GM21423 (cell line): ENCODE measurements around the gene GFRA1.

Experiments
- ATAC-seq: cut with Tn5 transposase; IDR thresholded peaks from one replicate; pipeline ENCODE4 v1.9.1; 2021; ENCODE audit warnings: mild to moderate bottlenecking, moderate library complexity; ENCODE audit not compliant: unreplicated experiment

Gene GFRA1

DNA sequence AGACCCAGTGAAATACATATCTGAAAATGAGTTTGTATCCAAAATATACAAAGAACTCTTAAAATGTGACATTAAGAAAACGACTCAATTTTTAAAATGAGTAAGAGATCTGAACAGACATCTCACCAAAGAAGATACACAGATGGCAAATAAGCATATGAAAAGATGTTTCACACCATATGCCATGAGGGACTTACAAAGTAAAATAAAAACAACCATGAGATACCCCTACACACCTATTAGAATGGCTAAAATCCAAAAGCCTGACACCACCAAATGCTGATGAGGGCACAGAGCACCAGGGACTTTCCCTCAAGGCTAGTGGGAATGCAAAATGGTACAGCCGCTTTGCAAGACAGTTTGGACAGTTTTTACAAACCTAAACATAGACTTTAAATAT, 27.9 kb downstream of the GFRA1 start:
- no peak for ATAC-seq

DNA sequence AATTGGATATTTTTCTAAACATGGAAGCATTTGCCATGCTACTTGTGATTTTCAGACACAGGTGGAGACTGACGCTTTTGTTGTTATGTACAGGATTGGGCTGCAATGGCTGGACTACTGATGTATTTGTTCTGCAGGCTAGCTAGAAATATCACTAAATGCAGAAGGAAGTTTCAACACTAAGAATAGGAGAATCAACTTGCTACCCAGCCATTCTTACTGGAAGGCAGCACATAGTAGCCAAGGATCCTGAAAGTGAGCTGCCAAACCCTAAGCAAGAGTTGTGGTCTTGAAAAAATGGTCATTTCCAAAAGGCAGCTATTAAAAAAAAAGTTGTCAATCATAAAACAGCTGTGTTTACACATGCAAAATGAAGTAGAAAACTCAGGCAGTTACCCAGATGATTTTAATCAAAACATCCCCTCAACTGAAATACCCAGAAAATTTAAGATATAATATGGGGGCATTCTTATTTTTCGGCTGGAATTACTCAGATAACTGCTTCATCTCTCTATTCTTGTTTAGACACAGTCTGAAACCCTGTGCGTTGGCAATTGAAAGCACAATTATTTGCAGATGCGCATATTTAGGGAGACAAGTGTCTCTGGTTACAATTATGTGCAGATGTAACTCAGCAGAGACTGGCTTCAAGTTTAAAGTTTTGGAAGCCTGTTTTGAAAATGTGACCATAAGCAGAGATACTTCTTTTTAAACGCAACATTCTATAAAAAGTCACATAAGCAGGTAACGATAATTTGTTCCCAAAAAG, 31.2 kb downstream of the GFRA1 start:
- ATAC-seq, result no peak

DNA sequence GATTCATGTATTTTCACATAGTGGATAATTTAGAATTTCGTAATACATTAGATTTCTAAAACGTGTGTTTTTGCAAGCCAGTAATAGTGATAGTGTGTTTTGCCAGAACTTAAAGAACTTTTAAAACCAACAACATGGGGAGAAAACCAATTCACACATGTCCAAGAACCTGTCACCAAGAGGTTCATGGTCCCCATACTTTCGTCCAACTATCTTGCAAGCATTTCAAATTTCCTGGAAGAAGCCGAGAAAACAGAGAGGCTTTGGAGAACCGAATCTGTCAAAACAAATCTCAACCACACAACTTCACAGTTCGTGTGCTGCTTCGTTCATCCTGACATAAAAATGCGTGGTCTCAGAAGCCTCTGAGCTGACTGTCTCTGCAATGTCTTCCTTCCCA, 31.9 kb downstream of the GFRA1 start:
- no peak for ATAC-seq

DNA sequence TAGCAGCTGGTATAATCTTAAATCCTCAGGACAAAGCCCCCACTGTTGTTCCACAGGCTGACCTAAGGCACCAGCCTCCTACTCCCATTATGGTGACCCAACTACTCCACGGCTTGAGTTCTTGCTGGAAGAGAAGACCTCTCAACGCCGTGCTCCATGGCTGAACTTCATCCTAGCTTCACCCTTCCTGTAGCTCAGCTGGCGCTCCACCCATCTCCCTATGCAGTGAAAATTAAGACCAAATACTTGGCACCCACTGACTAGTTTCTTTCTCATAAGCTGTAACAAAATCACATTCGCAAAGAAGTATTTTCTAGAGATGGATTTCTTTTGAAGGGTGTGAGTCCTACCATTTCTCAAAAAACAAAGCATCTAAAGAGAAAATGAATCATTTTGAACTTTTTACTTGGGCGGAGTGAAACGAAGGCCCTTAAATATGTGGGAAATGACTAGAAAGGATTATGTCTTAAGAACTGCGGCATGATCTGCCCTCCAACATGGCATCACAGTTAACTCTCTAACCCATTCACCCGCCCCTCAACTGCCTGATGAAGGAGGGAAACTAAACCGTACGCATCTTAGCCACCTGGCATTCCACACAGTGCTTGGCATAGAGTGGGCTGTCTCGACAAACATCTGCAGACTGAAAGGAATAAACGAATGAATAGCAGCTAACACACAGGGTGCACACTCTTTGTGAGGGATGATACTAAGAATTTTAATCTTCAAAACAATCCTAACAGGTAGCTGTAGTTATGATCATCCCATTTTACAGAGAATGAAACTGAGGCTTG, 32.7 kb downstream of the GFRA1 start:
- ATAC-seq, result no peak

DNA sequence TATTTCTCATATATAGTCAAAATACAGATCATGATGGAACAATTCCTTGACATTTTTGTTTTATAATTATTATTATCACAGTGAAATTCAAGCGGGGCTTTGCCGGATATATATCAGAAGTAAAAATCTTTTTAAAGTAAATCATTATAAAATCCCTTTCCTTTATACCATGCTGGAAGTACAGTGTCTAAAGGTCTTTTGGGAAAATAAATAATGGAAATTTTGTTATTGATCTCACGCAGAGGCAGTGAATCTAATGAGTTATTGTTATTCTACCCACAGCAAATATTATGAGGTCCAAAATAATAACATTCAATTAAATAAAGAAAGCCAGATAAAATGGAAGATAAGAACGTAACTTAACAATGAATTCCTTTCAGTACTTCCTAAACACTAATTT, 33.8 kb downstream of the GFRA1 start:
- ATAC-seq, result no peak

DNA sequence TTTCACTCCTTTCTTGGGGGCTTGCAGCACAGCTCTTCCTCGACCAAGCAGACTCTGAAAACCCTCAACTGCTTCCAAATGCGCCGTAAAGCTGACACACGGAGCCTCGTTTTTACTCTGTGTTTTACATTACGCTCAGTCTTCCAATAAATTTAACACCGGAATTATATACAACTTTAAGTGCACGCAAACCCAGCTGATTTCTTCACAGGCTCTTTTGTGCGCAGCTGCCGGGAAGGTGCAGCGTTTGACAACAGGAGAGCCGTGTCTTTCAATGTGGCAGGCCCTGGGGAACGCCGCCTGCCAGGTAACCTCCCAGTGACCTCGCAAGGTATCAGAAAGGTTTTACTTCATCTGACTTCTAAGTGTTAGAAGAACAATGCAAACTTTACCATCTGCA, 35.0 kb downstream of the GFRA1 start:
- ATAC-seq, result no peak

DNA sequence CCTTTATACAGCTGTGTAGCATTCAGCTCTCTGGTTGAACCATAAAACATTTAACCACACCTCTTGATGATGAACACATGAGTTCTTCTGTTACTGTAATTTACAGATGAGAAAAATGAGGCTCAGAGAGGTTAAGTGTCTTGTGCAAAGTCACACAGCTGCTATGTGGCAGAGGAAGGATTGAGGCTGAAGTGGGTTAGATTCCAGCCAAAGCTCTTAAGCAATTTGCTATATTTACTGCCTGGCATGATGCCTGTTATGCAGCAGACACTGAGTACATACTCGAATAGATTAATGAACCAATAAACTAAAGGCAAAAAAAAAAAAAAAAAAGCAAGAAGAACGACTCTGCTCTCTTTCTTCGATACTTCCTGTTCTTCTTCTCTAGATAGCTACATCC, 35.7 kb downstream of the GFRA1 start:
- no peak for ATAC-seq

DNA sequence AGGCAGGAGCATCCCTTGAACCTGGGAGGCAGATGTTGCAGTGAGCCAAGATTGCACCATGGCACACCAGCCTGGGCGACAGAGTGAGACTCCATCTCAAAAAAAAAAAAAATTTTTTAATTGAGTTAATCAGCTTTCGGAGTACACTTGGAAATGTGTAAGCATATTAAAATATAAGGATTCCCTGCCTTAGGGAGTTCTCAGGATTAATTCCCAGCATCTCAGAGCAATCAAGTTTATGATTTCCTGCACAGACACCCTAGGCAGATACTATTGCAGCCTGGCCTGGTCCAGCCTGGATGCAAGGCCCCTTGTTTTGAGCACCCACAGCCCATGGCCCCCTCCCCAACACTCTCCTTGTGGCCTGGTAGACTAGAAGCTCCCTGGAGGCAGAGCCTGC, 39.8 kb downstream of the GFRA1 start:
- ATAC-seq, result no peak

DNA sequence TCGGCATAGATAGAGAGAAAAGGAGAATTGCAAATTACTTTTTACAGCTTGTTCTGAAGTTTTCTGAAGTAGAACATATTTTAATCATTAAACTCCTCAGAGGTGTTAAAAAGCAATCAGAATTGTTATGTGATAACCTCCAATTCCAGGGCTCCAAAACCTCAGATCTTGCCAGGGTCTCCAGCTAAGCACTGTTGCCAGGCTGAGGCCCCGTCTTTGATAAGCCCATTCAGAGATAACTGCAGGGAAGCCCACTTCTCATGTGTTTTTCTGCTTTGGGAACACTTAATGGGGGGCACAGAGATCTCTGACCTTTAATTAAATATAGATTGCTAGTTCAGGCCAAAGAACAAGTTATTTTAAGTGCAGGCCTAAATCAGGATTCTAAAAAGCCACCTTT, 40.4 kb downstream of the GFRA1 start:
- no peak for ATAC-seq

DNA sequence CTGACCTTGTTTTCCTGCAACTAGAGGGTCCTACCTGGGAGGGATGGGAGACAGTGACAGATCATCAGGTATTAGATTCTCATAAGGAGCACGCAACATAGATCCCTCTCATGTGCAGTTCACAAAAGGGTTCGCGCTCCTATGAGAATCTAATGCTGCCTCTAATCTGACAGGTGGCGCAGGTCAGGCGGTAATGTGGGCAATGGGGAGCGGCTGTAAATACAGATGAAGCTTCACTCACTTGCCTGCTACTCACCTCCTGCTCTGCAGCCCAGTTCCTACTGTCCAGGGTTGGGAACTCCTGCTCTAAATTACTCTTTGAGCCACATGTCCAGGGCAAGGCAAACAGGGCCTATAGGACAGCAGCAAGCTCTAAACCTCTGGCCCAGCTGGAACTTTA, 46.2 kb downstream of the GFRA1 start:
- ATAC-seq, result no peak

DNA sequence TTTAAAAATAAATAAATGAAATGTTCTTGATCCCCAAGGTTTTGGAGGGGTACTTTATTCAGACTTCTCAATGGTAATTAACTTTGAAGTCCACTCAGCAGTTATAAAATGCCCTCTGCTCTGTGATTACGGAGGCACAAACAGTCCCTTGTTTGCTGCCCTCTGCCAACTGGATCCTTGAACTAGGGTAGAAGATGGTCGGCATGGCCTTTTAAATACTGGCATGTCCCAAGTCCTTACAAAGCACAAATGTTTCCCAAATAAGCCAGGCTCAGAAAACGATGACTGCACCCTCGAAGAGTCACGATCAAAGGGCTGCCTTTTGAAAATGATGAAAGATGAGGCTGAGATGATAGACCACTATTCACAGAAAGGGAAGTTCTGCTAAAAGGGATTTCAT, 47.0 kb downstream of the GFRA1 start:
- no peak for ATAC-seq

DNA sequence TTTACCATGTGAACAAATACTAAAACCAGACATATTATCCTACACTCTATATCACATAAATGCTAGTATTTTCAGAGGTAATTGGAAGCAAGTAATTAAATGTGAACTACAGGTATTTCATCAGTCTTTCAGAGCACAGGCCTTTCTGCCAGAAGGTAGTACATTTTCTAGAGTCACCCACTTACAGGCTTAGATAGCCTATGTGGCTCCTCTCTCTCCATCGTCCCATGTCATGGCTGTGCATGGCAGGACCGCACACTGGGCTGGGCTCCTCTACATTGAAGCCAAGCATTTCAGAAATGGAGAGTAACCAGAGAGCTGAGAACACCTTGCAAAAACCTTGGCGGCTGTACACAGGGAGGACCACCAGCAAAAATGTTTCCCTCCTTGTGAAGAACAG, 49.7 kb downstream of the GFRA1 start:
- ATAC-seq, result no peak

DNA sequence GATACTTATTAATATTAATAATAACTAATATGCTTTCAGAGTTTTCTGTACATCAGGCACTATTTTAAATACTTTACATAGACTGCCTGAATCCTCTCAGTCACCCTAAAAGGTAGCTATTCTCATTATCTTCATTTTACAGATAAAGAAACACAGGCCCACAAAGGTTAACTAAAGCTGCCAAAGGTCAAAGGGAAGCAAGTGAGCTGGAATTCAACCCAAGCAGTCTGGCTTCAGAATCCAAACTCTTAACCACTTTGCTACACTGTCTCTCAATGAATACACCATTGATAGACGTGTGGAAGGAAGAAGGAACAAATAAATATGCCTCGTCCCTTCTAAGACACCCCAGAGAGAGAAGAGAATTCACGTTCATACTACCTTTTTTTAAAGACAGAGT, 52.0 kb downstream of the GFRA1 start:
- ATAC-seq, result no peak

DNA sequence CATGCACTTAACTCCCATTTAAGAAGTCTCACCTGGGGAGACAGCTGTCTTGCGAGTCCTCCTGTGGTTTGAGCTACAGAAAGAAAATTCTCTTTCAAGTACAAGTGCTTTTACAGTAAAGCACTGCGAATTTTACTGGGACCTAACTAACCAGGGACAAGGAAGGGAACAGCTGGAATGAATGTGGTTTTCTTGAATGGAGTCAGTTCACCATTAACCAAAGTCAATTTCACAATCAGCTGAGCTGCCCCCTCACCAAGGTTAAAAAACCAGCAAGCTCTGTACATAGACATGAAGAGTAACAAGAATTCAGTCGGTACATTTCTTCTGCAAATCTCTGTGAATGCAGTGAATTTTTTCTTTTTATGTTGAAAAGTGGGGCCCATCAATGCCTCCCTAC, 56.3 kb downstream of the GFRA1 start:
- ATAC-seq, result no peak

DNA sequence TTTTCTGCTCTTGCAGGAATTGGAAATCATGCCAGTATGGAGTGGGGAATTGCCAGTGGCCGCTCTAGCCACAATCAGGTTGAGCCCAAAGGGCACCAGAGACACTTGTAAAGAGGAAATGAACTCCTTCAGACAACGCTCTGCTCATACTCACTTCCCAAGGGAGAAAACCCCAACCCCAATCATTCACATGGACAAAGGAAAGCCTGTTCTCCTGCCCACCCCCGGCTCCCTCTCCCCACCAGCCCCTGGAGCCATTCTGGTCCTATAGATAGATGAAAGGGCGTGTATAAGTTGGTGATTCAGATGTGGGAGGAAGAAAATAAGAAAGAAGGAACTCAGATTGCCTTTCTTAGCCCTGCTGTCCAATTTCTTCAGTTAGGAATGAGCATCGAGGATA, 57.4 kb downstream of the GFRA1 start:
- no peak for ATAC-seq

DNA sequence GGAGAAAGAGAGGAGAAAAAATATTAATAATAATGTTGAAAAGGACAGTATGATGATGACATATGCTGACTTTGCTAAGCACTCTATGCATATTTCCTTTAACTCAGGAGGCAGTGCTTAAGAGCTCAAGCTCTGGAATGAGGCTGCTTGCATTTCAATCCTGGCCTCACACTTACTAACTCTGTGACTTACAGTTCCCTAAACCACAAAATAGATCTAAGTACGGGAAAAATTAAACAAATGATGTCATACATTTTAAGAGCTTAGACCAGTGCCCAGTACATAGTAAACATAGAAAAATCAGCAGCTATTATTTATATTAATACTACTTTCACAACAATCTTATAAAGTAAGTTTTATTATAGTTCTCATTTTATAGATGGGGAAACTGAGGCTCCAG, 61.3 kb downstream of the GFRA1 start:
- ATAC-seq, result no peak

DNA sequence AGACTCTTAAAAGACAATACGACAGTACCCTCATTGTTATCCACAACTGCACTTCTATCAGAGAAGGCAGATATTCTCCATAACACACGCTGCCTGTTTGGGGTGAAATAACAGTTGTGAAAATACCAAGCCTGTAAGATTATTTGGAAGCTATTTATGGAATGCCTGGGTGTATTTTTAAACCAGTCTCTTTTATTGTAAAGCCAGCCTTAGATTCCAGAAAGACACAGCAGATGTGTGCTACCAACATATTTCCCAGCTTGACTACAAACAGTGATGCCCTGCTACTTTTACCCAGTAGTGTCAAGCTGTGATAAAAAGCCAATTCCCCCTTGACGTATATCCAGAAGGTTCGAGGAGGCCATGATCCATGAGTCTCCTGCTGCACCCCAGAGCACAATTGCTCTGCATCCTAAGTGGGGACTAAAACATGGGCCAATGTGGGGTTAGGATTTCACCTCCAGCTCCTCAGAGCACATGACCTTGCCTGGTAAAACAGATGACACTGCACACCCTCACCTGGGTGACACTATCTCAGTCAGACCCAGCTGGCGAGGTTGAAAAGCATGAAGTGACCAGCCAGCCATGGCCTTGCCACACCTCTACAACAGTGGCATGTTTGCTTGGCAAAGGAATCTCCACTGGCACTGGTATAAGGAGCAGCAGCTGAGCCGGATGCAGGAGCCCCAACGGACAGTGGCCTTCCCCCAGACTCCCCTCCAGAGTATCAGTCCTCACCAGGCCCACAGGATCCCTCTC, 62.2 kb downstream of the GFRA1 start:
- ATAC-seq, result no peak

DNA sequence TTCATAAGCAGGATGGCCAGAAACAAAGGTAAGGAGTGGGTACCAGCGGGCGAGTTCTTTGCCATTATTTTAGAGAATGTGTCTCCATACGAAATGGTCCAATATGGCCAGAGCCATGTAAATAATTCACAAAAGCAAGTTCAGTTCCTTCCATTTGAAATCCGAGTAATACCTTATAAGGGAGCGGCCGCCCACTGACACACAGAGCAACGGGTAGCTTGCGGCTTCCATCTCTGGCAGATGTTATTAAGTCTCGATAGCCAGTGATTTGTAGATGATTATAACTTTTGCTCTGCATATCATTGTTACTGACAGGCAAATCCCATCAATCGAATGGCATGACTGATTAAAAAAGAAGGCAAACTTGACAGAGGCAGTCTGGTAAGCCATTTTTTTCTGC, 63.2 kb downstream of the GFRA1 start:
- no peak for ATAC-seq

DNA sequence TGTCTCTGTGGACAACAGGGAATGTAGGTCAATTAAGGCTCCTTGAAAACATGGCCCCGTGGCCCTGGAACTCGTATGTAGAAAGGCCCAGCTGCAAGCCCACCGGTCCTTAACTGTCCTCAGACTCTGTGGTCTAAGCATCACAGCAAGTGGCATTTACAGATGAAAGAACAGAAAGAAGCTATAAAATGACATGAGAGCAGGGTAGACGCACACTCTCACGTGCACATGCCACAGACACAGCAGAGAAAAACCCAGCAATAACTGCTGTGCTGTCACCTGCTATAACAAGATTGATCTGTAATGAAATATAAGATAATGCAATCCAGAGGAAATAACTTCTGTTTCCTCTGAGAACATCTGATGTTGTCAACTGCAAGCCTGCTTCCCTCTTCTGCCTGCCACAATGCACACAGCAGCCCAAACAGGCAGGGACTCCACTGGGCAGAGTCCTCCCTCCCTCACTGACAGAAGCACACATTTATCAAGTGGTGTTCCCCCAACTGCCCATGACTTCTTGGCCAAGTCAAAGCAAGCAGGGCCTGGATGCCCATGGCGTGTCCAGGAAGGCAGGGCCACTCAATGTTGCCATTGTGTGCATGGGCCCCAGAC, 63.9 kb downstream of the GFRA1 start:
- no peak for ATAC-seq

DNA sequence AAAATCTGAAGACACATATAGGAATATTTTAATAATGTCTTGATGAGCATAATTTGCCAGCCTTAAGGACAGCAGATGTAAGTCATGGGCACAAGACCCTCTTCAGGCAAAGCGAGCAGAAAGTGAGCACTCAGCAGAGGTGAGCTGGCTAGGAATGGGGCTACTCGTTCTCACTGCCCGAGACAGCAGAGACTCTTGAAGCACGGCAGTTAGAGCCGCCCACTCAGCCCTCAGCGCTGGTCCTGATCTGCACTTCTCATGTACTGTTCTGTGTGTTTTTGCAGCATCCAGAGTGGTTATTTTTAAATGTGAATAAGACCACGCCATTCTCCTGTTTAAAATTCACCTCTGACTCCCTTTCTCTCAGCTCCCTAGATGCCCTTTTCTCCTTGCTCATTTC, 65.3 kb downstream of the GFRA1 start:
- ATAC-seq, result no peak

DNA sequence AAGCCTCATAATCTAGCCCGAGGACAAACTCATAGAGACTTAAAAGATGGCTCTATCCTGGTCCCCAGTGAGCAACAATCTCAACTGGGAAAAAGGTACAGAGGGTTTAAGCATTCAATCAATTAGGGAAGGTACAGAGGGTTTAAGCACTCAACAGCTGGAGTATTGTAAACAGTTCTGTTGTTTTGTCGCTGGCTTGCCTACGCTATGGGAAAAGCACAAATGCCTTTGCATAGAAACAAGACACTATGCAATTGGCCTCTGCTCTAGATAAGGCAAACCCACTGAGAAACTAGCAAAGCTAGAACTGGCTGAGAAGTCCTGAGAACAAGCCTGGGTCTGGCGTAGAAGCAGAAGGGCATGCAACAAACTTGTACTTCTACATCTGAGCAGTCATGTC, 69.3 kb downstream of the GFRA1 start:
- no peak for ATAC-seq
